Measurements from ENCODE around the gene NSMCE4A. TPM values are rescaled to one million over a fixed set of nuclear protein-coding genes. Genes with fewer than 3 reads are reported as not detected.
"Not testable (repeated sequence)": the region's sequence is repeated elsewhere in the genome, so short reads cannot be mapped to it uniquely, and the experiment has no call there.

Gene NSMCE4A
- total RNA-seq, 2 experiments from 2014 or later = 34.2 to 36.5 TPM

DNA sequence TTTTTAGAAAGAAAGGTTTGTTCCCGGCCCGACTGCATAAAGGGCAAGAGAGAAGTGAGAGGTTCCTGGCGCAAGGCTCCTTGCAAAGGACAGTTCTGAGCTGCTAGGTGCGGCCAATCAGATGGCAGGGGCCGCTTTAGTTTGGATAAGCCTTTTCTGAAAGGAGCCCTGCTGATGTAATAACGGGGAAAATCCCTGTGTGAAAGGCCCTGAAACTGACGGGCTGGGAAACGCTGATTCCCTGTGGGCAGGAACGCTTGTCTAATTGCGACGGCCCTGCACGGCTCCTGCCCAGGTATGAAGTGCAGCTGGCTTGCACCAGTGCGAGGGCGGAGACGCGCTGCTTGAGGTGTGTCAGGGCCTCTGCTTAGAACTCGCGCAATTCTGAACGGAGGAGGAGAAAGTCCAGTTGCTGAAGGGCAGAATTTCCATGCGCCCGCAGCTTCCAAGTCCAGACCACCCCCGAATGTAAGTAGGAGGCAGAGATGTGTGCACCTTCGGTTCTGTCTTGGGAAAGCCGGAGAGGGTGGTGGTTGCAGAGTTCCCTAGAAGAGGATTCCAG lies 44.5 kb upstream of the NSMCE4A start:
- H3K36me3 ChIP-seq (ENCODE audit: insufficient read depth, low read length) = no peaks in the 10 kb centered on the region
- ATAC-seq (ENCODE audit: poor library complexity) (no peak), DNase-seq (no peak)
- Mint-ChIP-seq H3K9me3 (no peaks in the 10 kb centered on the region), H3K4me3 (no peak overlapping the region), H3K4me1 (ENCODE audit: low read depth) (no peaks in the 10 kb centered on the region), H3K27me3 (peaks cover 11% of the 10 kb centered on the region), H3K27ac (no peak overlapping the region), H3K36me3 (ENCODE audit: low read depth) (no peaks in the 10 kb centered on the region)
- TF ChIP-seq, protein P1, sequence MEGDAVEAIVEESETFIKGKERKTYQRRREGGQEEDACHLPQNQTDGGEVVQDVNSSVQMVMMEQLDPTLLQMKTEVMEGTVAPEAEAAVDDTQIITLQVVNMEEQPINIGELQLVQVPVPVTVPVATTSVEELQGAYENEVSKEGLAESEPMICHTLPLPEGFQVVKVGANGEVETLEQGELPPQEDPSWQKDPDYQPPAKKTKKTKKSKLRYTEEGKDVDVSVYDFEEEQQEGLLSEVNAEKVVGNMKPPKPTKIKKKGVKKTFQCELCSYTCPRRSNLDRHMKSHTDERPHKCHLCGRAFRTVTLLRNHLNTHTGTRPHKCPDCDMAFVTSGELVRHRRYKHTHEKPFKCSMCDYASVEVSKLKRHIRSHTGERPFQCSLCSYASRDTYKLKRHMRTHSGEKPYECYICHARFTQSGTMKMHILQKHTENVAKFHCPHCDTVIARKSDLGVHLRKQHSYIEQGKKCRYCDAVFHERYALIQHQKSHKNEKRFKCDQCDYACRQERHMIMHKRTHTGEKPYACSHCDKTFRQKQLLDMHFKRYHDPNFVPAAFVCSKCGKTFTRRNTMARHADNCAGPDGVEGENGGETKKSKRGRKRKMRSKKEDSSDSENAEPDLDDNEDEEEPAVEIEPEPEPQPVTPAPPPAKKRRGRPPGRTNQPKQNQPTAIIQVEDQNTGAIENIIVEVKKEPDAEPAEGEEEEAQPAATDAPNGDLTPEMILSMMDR (IDR thresholded peaks at IDR 0.05) = no peak
- intact Hi-C loops (cut with DNase I, micrococcal nuclease) = no loop called here
- H3K4me1 ChIP-seq (ENCODE audit: insufficient read depth, low read length) = no peaks in the 10 kb centered on the region
- no peak overlapping the region for H3K4me3 ChIP-seq (ENCODE audit: low read length)
- H3K27ac ChIP-seq (ENCODE audit: low read depth in 1 of 2, low read length in 2 of 2) = no peak overlapping the region
- CTCF ChIA-PET = no interaction called here
- H3K27me3 ChIP-seq (ENCODE audit: control insufficient read depth in 1 of 2, insufficient read depth in 2 of 2, low read length in 2 of 2) = peaks cover 0 to 3% of the 10 kb centered on the region in 2 experiments
- POLR2A ChIA-PET = no interaction called here
- no peaks in the 10 kb centered on the region for H3K9me3 ChIP-seq (ENCODE audit: control insufficient read depth in 1 of 2, insufficient read depth in 1 of 2, low read length in 2 of 2)

DNA sequence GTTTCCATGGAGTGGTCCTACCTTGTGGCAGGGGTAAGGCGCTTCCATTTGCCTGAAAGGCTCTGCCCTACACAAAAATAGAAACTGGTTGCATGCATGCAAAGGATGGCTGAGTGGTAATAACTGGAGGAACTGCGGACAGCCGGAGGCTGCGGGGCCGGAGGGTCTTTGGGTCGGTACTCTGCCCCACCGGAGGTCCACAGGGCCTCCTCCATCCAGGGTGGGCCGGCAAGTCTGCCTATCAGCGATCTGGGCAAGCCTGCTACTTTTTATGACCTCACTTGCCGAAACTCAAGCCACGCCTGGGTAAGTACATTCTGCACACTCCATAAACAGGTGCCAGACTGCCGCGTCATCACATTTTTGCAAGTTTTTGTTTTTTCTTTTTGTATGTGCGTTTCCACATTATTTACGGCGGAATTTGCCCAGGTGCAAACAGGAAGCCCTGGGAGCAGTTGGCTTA lies 44.0 kb upstream of the NSMCE4A start:
- Histone ChIP-seq H3K27ac (ENCODE audit: low read depth in 1 of 2, low read length in 2 of 2) (no peak overlapping the region), H3K36me3 (ENCODE audit: insufficient read depth, low read length) (no peaks in the 10 kb centered on the region), H3K4me1 (ENCODE audit: insufficient read depth, low read length) (no peaks in the 10 kb centered on the region), H3K9me3 (ENCODE audit: control insufficient read depth in 1 of 2, insufficient read depth in 1 of 2, low read length in 2 of 2) (no peaks in the 10 kb centered on the region), H3K27me3 (ENCODE audit: control insufficient read depth in 1 of 2, insufficient read depth in 2 of 2, low read length in 2 of 2) (peaks cover 0 to 3% of the 10 kb centered on the region in 2 experiments), H3K4me3 (ENCODE audit: low read length) (no peak overlapping the region)
- TF ChIP-seq, protein P1 (IDR thresholded peaks at IDR 0.05) = no peak
- Mint-ChIP-seq H3K4me1 (ENCODE audit: low read depth) (no peaks in the 10 kb centered on the region), H3K27me3 (peaks cover 12% of the 10 kb centered on the region), H3K9me3 (no peaks in the 10 kb centered on the region), H3K27ac (no peak overlapping the region), H3K4me3 (no peak overlapping the region), H3K36me3 (ENCODE audit: low read depth) (no peaks in the 10 kb centered on the region)
- ATAC-seq (ENCODE audit: poor library complexity) = no peak
- intact Hi-C loops (cut with DNase I, micrococcal nuclease) = no loop called here
- DNase-seq = no peak
- POLR2A ChIA-PET = no interaction called here
- CTCF ChIA-PET = no interaction called here

DNA sequence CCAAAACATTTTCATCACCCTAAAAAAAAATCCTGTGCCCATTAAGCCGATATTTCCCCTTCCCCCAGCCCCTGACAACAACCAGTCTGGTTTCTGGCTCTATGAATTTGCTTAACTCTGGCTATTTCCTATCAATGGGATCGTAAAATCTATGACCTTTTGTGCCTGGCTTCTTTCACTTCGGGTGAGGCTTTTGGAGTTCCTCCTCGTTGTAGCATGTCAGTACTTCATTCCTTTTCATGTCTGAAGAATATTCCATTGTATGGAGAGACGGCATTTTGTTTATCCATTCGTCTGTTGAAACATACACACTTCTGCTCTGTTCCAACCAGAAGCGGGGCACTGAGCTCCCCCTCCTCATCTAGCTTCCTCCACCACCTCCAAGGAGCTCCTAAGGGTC lies 43.5 kb upstream of the NSMCE4A start:
- Histone ChIP-seq H3K27ac (ENCODE audit: low read depth in 1 of 2, low read length in 2 of 2) (no peak overlapping the region), H3K9me3 (ENCODE audit: control insufficient read depth in 1 of 2, insufficient read depth in 1 of 2, low read length in 2 of 2) (no peaks in the 10 kb centered on the region), H3K27me3 (ENCODE audit: control insufficient read depth in 1 of 2, insufficient read depth in 2 of 2, low read length in 2 of 2) (peaks cover 0 to 3% of the 10 kb centered on the region in 2 experiments), H3K4me1 (ENCODE audit: insufficient read depth, low read length) (no peaks in the 10 kb centered on the region), H3K36me3 (ENCODE audit: insufficient read depth, low read length) (no peaks in the 10 kb centered on the region), H3K4me3 (ENCODE audit: low read length) (no peak overlapping the region)
- Mint-ChIP-seq H3K4me3 (no peak overlapping the region), H3K4me1 (ENCODE audit: low read depth) (no peaks in the 10 kb centered on the region), H3K27me3 (peaks cover 12% of the 10 kb centered on the region), H3K36me3 (ENCODE audit: low read depth) (no peaks in the 10 kb centered on the region), H3K27ac (no peak overlapping the region), H3K9me3 (no peaks in the 10 kb centered on the region)
- ATAC-seq (ENCODE audit: poor library complexity) = no peak
- POLR2A ChIA-PET = no interaction called here
- CTCF ChIA-PET = no interaction called here
- DNase-seq = no peak
- TF ChIP-seq, protein P1 (IDR thresholded peaks at IDR 0.05) = no peak
- intact Hi-C loops (cut with DNase I, micrococcal nuclease) = no loop called here

DNA sequence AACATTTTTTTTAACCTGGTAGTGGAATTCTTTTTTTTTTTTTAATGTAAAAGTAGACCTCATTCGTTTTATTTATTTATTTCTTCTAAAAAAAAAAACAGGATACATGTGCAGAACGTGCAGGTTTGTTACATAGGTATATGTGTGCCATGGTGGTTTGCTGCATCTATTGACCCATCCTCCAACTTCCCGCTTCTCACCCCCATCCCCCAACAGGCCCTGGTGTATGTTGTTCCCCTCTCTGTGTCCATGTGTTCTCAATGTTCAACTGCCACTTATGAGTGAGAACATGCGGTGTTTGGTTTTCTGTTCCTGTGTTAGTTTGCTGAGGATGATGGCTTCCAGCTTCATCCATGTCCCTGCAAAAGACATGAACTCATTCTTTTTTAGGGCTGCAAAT lies 42.9 kb upstream of the NSMCE4A start:
- POLR2A ChIA-PET = not testable (repeated sequence)

More for the DNA sequence above, 42.9 kb upstream of the NSMCE4A start:
- CTCF ChIA-PET; H3K9me3 Mint-ChIP-seq; H3K4me1 ChIP-seq (ENCODE audit: insufficient read depth, low read length); H3K4me3 ChIP-seq (ENCODE audit: low read length); H3K36me3 ChIP-seq (ENCODE audit: insufficient read depth, low read length); H3K27ac ChIP-seq (ENCODE audit: low read depth in 1 of 2, low read length in 2 of 2); intact Hi-C loops (cut with DNase I, micrococcal nuclease); H3K36me3 Mint-ChIP-seq (ENCODE audit: low read depth); DNase-seq; H3K4me1 Mint-ChIP-seq (ENCODE audit: low read depth); H3K9me3 ChIP-seq (ENCODE audit: control insufficient read depth in 1 of 2, insufficient read depth in 1 of 2, low read length in 2 of 2); H3K27ac Mint-ChIP-seq; H3K27me3 ChIP-seq (ENCODE audit: control insufficient read depth in 1 of 2, insufficient read depth in 2 of 2, low read length in 2 of 2); ATAC-seq (ENCODE audit: poor library complexity); H3K4me3 Mint-ChIP-seq: not testable (repeated sequence)
- peaks cover 15% of the 10 kb centered on the region for H3K27me3 Mint-ChIP-seq

Data from CD4-positive, alpha-beta T cell (primary cell).